Skeletal muscle tissue (tissue), 4 donors: ENCODE measurements around the gene CEP97. TPM values are rescaled to one million over a fixed set of nuclear protein-coding genes. Genes with fewer than 3 reads are reported as not detected.
"Not testable (repeated sequence)": the region's sequence is repeated elsewhere in the genome, so short reads cannot be mapped to it uniquely, and the experiment has no call there.

ENCODE experiments used
- H3K27ac ChIP-seq: one replicate; pipeline ENCODE4 v1.7.0; 2013; ENCODE audit warnings: mild to moderate bottlenecking, low read depth, low read length, inconsistent platforms
- H3K27me3 ChIP-seq, 3 donors: one replicate each; pipeline ENCODE4 v1.7.0; 2013; ENCODE audit warnings: low read length in 3 of 3; ENCODE audit not compliant: control insufficient read depth in 3 of 3, insufficient read depth in 3 of 3
- H3K36me3 ChIP-seq, 3 donors: one replicate each; pipeline ENCODE4 v1.7.0; 2013; ENCODE audit warnings: low read length in 3 of 3; ENCODE audit not compliant: control insufficient read depth in 3 of 3, insufficient read depth in 3 of 3
- H3K4me1 ChIP-seq, 3 donors: one replicate each; pipeline ENCODE4 v1.7.0; 2013; ENCODE audit warnings: low read length in 3 of 3, mild to moderate bottlenecking in 3 of 3; ENCODE audit not compliant: control insufficient read depth in 3 of 3, insufficient read depth in 3 of 3
- H3K4me3 ChIP-seq, 3 donors: one replicate each; pipeline ENCODE4 v1.7.0; 2013; ENCODE audit warnings: low read length in 3 of 3
- H3K9ac ChIP-seq, 3 donors: one replicate each; pipeline ENCODE4 v1.7.0; 2013; ENCODE audit warnings: low read length in 3 of 3, mild to moderate bottlenecking in 3 of 3, moderate library complexity in 2 of 3, low read depth in 1 of 3
- H3K9me3 ChIP-seq, 3 donors: one replicate each; pipeline ENCODE4 v1.7.0; 2013; ENCODE audit warnings: low read length in 3 of 3; ENCODE audit not compliant: control insufficient read depth in 3 of 3
- total RNA-seq: library from RNA; depleted of rRNA; stranded (reverse); fragments of >200 nt; gene quantifications from one replicate; pipeline ENCODE4 v1.2.3, GENCODE V29; 2014
- donor health status: Osteomylitis.

CEP97 gene
- total RNA-seq, 1 donor from 2014 or later = 16.2 TPM

DNA sequence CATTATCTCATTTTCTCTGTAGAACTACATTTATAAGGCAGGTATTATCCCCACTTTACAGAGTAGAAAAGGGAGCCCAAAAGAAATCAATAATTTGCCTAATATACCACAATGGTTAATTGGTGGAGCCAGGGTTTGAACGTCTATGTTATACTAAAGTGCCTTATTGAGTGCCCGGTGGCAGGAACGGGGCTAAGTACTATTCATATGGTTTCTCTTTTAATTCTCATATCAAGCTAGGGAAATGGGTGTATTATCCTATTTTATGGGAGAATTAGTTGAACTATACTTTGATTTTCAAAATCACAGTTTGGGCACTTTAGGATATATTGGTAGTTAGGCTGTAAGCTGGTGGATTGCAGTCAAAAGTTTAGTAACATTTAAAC lies 1.5 kb downstream of the CEP97 start:
- Histone ChIP-seq H3K27ac (no peak overlapping the region), H3K9me3 (no peaks in the 10 kb centered on the region), H3K4me3 (peak overlapping the region; percentile 81 to 99 (median 93)), H3K4me1 (peaks cover 3 to 11% (median 8%) of the 10 kb centered on the region in 3 donors), H3K36me3 (peaks cover 0 to 12% (median 7%) of the 10 kb centered on the region in 3 donors), H3K9ac (peak overlapping the region; percentile 79 to 95 (median 88)), H3K27me3 (no peaks in the 10 kb centered on the region)

DNA sequence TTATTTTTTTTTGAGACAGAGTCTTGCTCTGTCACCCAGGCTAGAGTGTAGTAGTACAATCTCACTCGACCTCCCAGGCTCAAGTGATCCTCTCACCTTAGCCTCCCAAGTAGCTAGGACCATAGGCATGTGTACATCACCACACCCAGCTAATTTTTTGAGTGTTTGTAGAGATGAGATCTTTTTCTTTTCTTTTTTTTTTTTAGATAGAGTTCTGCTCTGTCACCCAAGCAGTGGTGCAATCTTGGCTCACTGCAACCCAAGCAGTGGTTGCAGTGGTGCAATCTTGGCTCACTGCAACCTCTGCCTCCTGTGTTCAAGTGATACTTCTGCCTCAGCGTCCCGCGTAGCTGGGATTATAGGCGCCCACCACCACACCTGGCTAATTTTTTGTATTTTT lies 5.2 kb downstream of the CEP97 start:
- Histone ChIP-seq H3K4me3 (no peak overlapping the region), H3K27me3 (no peaks in the 10 kb centered on the region), H3K27ac (no peak overlapping the region), H3K36me3 (peaks cover 15 to 34% (median 30%) of the 10 kb centered on the region in 3 donors), H3K9me3 (no peaks in the 10 kb centered on the region), H3K4me1 (peaks cover 0 to 7% (median 0%) of the 10 kb centered on the region in 3 donors), H3K9ac (no peak overlapping the region)

DNA sequence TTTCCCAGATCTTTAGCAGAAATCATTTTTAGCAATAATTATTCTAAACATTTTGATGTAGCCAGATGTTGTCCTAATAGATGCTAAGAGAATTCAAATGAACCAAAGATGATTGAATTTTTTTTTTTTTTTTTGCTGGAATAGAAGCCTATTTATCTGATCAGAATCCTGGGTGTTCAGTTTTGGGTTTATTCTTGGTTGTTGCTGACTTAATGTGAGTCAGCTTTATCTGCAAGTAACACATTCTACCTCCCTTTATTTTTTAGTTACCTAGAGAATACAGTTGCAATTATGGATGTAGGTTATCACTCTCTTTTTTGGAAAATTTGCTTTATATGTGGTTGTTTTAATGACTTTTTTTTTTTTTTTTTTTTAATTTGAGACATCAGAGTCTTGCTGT lies 6.4 kb downstream of the CEP97 start:
- no peaks in the 10 kb centered on the region for H3K27me3 ChIP-seq
- H3K9me3 ChIP-seq = no peaks in the 10 kb centered on the region
- H3K27ac ChIP-seq = no peak overlapping the region
- peaks cover 25 to 43% (median 43%) of the 10 kb centered on the region in 3 donors for H3K36me3 ChIP-seq
- no peak overlapping the region for H3K4me3 ChIP-seq
- no peak overlapping the region for H3K9ac ChIP-seq
- H3K4me1 ChIP-seq = peaks cover 0 to under 1% (median 0%) of the 10 kb centered on the region in 3 donors

DNA sequence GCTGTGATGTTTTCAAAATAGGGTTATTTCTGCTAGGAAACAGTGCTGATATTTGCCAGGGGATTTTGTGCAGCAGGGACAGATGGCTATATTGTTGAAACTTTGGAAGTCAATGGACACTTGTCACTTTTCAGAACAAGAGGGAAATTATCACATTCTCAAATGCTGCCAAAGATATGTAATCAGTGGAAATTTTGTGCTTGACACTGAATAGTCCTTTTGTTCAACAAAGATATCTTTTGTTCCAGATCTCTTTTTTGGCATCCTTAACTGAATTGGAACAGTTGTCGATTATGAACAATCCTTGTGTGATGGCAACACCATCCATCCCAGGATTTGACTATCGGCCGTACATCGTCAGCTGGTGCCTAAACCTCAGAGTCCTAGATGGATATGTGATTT lies 7.8 kb downstream of the CEP97 start:
- H3K36me3 ChIP-seq = peaks cover 30 to 52% (median 47%) of the 10 kb centered on the region in 3 donors
- H3K4me3 ChIP-seq = no peak overlapping the region
- no peak overlapping the region for H3K9ac ChIP-seq
- no peaks in the 10 kb centered on the region for H3K4me1 ChIP-seq
- no peaks in the 10 kb centered on the region for H3K9me3 ChIP-seq
- H3K27me3 ChIP-seq = no peaks in the 10 kb centered on the region
- H3K27ac ChIP-seq = no peak overlapping the region

DNA sequence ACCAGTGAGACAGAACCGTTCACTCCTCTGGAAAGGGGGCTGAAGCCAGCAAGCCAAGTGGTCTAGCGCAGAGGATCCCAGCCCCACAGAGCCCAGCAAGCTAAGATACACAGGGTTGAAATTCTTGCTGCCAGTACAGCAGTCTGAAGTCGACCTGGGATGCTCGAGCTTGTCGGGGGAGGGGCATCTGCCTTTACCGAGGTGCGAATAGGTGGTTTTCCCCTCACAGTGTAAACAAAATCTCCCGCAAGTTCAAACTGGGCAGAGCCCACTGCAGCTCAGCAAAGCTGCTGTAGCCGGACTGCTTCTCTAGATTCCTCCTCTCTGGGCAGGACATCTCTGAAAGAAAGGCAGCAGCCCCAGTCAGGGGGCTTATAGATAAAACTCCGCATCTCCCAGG lies 11.4 kb downstream of the CEP97 start:
- Histone ChIP-seq H3K36me3 (peaks cover 30 to 41% (median 41%) of the 10 kb centered on the region in 3 donors), H3K9me3 (no peaks in the 10 kb centered on the region), H3K27ac (no peak overlapping the region), H3K4me3 (no peak overlapping the region), H3K9ac (no peak overlapping the region), H3K4me1 (no peaks in the 10 kb centered on the region), H3K27me3 (no peaks in the 10 kb centered on the region)

DNA sequence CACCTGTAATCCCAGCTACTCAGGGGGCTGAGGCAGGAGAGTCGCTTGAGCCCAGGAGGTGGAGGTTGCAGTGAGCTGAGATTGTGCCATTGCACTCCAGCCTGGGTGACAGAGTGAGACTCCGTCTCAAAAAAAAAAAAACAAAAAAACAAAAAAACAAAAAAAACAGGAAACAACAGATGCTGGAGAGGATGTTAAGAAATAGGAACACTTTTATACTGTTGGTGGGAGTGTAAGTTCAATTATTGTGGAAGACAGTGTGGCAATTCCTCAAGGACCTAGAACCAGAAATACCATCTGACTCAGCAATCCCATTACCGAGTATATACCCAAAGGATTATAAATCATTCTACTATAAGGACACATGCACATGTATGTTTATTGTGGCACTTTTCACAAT lies 17.5 kb downstream of the CEP97 start:
- not testable (repeated sequence) for H3K4me1 ChIP-seq, H3K36me3 ChIP-seq, H3K9me3 ChIP-seq, H3K4me3 ChIP-seq, H3K9ac ChIP-seq, H3K27me3 ChIP-seq, H3K27ac ChIP-seq

DNA sequence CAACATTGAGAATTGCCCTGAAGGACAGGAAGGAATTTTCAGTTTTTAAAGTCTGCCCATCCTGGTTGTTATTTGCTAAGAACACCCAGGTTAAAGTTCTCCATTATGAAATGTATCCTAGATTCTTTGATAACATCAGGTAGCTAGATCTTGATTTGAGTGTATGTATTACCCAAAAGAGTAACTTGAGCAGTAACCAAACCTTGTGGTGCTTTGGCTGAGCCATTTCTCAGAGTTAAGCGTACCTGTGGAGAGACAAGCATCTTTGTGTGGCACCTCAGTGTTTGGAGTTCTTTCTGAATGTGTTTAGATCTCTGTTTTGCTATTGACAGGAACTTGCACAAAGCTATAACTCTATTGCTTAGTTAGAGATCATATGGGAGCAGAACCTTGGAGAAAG lies 20.4 kb downstream of the CEP97 start:
- Histone ChIP-seq H3K36me3 (no peaks in the 10 kb centered on the region), H3K27me3 (no peaks in the 10 kb centered on the region)

DNA sequence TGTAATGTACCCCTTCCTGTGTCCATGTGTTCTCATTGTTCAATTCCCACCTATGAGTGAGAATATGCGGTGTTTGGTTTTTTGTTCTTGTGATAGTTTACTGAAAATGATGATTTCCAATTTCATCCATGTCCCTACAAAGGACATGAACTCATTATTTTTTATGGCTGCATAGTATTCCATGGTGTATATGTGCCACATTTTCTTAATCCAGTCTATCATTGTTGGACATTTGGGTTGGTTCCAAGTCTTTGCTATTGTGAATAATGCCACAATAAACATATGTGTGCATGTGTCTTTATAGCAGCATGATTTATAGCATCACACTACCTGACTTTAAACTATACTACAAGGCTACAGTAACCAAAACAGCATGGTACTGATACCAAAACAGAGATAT lies 21.5 kb downstream of the CEP97 start:
- not testable (repeated sequence) for H3K27ac ChIP-seq

More for the DNA sequence above, 20.4 kb downstream of the CEP97 start:
- H3K9me3 ChIP-seq = no peaks in the 10 kb centered on the region
- no peaks in the 10 kb centered on the region for H3K4me1 ChIP-seq
- H3K27ac ChIP-seq = no peak overlapping the region
- H3K4me3 ChIP-seq = no peak overlapping the region
- no peak overlapping the region for H3K9ac ChIP-seq

DNA sequence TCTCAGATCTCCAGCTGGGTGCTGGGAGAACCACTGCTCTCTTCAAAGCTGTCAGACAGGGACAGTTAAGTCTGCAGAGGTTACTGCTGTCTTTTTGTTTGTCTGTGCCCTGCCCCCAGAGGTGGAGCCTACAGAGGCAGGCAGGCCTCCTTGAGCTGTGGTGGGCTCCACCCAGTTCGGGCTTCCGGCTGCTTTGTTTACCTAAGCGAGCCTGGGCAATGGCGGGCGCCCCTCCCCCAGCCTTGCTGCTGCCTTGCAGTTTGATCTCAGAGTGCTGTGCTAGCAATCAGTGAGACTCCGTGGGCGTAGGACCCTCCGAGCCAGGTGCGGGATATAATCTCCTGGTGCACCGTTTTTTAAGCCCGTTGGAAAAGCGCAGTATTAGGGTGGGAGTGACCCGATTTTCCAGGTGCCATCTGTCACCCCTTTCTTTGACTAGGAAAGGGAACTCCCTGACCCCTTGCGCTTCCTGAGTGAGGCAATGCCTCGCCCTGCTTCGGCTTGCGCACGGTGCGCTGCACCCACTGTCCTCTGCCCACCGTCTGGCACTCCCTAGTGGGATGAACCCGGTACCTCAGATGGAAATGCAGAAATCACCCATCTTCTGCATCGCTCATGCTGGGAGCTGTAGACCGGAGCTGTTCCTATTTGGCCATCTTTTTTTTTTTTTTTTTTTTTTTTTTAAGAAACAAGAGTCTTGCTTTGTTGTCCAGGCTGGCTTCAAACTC lies 29.1 kb downstream of the CEP97 start:
- not testable (repeated sequence) for H3K4me3 ChIP-seq, H3K9me3 ChIP-seq, H3K4me1 ChIP-seq, H3K27ac ChIP-seq, H3K9ac ChIP-seq, H3K27me3 ChIP-seq
- H3K36me3 ChIP-seq = peaks cover 17 to 31% (median 19%) of the 10 kb centered on the region in 3 donors

More for the DNA sequence above, 21.5 kb downstream of the CEP97 start:
- not testable (repeated sequence) for H3K9me3 ChIP-seq, H3K4me1 ChIP-seq, H3K9ac ChIP-seq, H3K27me3 ChIP-seq, H3K4me3 ChIP-seq, H3K36me3 ChIP-seq

DNA sequence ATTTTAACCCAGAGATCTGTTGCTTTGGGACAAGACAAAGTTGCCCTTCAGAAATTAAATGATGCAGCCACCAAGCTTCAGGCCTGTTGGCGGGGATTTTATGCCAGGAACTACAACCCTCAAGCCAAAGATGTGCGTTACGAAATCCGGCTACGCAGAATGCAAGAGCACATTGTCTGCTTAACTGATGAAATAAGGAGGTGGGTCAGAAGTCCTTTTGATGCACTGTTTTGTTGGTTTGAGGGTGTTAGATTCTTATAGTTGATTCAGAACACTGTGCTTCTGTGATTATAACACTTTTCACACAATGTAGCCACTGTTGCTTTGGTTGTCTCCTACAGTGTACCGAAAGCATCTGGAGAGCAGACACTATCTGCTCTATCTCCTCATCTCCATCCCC lies 33.8 kb downstream of the CEP97 start:
- Histone ChIP-seq H3K4me3 (no peak overlapping the region), H3K9ac (no peak overlapping the region), H3K27me3 (no peaks in the 10 kb centered on the region), H3K27ac (no peak overlapping the region), H3K9me3 (no peaks in the 10 kb centered on the region), H3K36me3 (peaks cover 17 to 39% (median 24%) of the 10 kb centered on the region in 3 donors), H3K4me1 (no peaks in the 10 kb centered on the region)
